GM21526 (cell line): ENCODE data around the gene TBCC.

Experiments used
- ATAC-seq: cut with Tn5 transposase; IDR thresholded peaks from one replicate; pipeline ENCODE4 v1.9.1; 2021; ENCODE audit warnings: moderate library complexity; ENCODE audit not compliant: unreplicated experiment, low FRiP score

The TBCC gene

DNA sequence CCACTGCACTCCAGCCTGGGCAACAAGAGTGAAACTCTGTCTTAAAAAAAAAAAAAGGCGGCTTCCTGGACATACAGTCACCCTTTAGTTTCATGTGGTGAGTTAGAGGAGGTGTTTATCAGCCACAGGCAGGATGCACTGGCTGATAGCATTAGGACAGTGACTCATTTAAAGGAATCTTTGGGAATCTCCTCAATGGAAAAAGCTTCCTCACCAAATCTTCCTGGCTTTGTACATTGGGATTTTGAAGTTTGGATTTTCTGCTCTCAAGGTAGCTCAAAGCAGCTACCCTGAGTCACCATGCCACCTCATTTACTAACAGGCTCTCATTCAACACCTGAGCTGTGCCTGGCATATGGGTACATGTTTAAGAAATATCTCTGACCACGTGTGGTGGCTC, 43.7 kb downstream of the TBCC start:
- ATAC-seq = no peak

DNA sequence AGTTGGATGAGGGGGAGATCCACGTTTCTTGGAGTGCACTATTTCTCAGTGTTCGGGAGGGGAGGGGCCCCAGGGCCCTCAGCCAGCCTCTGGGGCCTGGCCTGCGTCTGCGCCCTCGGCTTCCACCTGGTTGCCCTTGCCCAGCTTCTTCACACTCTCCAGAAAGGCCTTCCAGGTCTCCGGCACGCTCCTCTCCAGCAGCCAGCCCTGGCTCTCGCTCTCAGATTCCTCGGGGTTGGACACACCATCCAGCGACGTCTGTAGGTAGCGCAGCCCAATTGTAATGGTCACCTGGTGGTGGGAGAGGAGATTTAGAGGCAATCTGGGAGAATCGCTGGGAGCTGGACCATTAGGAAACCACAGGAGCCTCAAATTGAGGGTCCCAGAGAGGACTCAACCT, 47.7 kb downstream of the TBCC start:
- no peak for ATAC-seq

DNA sequence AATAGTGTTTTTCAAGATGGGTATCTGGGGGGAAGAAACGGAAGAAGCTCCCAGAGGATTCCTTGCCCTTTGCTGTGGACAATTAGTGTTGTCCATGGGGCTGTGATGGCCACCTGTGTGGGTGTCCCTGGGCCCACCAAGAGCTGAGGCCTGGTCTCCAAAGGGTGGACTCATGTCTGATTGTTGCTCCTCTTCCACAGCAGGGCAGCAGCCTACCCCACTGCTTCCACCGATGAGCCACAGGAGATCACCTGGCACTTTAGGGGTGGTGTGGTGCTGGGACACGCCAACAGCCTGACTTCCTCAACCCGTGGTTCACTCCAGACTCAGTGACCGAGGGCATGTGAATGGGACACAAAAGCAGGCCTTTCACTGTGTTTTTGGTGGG, 48.6 kb downstream of the TBCC start:
- no peak for ATAC-seq

DNA sequence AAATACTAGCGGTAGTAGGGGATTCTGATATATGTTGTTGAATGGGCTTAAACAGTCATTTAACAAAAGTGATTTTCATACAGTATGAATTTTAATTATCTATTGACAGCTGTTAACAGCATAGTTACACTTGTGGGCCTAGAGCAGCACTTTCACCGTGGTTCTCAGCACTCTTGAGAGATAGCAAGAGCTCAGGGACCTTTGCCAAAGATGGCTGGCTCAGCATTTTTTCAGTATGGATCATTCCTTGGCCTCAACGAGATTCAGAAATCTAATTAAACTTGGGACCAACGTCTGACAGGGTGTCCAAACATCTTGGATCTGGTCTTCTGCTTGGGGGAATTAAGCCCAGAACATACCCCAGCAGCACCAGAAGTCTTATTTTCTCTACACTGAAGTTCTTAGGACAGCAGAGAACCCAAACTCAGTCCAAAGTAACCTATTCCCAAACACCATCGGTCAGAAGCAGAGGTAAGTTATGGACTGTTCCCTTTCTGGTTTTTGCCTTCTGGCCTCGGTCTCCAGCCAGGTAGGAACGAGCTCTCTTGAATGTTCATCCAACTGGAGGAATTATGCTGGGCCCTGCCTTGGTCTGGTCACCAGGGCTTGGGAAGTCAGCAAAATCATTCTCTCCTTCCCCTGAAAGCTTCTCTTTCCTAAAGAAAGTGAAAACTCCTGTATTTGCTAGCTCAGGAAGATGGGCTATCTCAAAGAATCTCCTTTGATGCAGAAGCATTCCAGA, 49.2 kb downstream of the TBCC start:
- ATAC-seq = no peak

DNA sequence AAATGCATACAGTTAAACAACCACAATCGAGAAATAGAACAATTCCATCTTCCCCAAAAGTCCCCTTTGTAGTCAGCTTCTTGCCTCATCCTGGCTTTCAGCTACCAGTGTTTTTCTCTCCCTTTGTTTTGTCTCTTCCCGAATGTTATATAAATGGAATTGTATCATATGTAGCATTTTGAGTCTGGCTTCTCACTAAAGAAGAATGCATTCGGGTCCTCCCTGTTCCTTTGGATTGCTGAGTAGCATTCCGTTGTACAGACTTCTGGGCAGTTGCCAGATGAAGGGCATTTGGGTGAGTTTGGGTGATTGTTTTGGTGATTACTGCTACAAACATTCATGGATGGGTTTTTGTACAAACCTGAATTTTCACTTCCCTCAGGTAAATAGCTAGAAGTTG, 51.3 kb downstream of the TBCC start:
- ATAC-seq = no peak
